K562 (cell line): Measurements from ENCODE around the gene TRAF7. TPM values are rescaled to one million over a fixed set of nuclear protein-coding genes. Genes with fewer than 3 reads are reported as not detected.
A peak's percentile ranks its signal among the peaks of the same experiment; 100 is the strongest.

Experiments used
- ADNP ChIP-seq: fragments of 200-800 bp; sonication (Bioruptor generic); IDR thresholded peaks from 2 replicates; pipeline ENCODE4 v1.6.1; 2016; ENCODE audit warnings: missing genetic modification characterization, missing compliant biosample characterization
- DIDO1 ChIP-seq: fragments of 450-650 bp; IDR thresholded peaks from 2 replicates; pipeline ENCODE4 v1.6.1; 2016; ENCODE audit warnings: low read depth, missing biosample characterization, missing genetic modification characterization
- HDAC3 ChIP-seq: fragments of 450-650 bp; IDR thresholded peaks from 2 replicates; pipeline ENCODE4 v1.6.1; 2018; ENCODE audit warnings: borderline replicate concordance, mild to moderate bottlenecking, moderate library complexity; ENCODE audit not compliant: partially characterized antibody
- LARP7 ChIP-seq: fragments of 450-650 bp; IDR thresholded peaks from 2 replicates; pipeline ENCODE4 v1.6.1; 2016
- NEUROD1 ChIP-seq: fragments of 150-350 bp; IDR thresholded peaks from 2 replicates; pipeline ENCODE4 v1.6.1; 2014; ENCODE audit warnings: borderline replicate concordance, low read length, low read depth; ENCODE audit not compliant: partially characterized antibody
- SMARCA4 ChIP-seq: fragments of 450-650 bp; IDR thresholded peaks from 2 replicates; pipeline ENCODE4 v1.6.1; 2016
- TBL1XR1 ChIP-seq, 2 experiments: IDR thresholded peaks; 2 replicates each; pipeline ENCODE4 v1.6.1; 2012; ENCODE audit warnings: improper control_type of control experiment in 2 of 2, low read length in 2 of 2, mild to moderate bottlenecking in 1 of 2
- YBX1 ChIP-seq: fragments of 450-650 bp; IDR thresholded peaks from 2 replicates; pipeline ENCODE4 v1.7.1; 2016; ENCODE audit warnings: mild to moderate bottlenecking
- ZNF143 ChIP-seq: sonication (generic); formaldehyde crosslinking; IDR thresholded peaks from 2 replicates; pipeline ENCODE4 v1.9.0; 2022; ENCODE audit warnings: mild to moderate bottlenecking, missing genetic modification reagents
- ZNF354B ChIP-seq: fragments of 250-450 bp; sonication (Bioruptor Pico); IDR thresholded peaks from 2 replicates; pipeline ENCODE4 v1.4.0; 2020
- ZNF583 ChIP-seq: fragments of 250-450 bp; sonication (Bioruptor Pico); IDR thresholded peaks from 2 replicates; pipeline ENCODE4 v1.4.0; 2020
- ZNF696 ChIP-seq: fragments of 250-450 bp; sonication (Bioruptor Pico); conservative IDR thresholded peaks from 2 replicates; pipeline ENCODE4 v1.4.0; 2020; ENCODE audit warnings: mild to moderate bottlenecking, moderate library complexity
- polyA plus RNA-seq, 8 experiments: library from polyadenylated mRNA; depleted of rRNA in 4 of 8; stranded (reverse) in 5 of 8; unstranded in 3 of 8; fragments of >200 nt; fragmentation: Nextera tagmentation in 2 of 8; fragmentation: Illumina TruSeq in 1 of 8; extraction: Ambion mirVana in 2 of 8; extraction: Trizol in 1 of 8; gene quantifications; 2 replicates each; pipeline versions ENCODE4 v1.2.1 to v1.2.3, GENCODE V29; 2011 to 2014; ENCODE audit warnings: inconsistent platforms in 1 of 8, missing spikeins in 1 of 8
- total RNA-seq, 7 experiments: library from RNA; depleted of rRNA in 6 of 7; stranded (reverse); fragments of >200 nt in 6 of 7; fragmentation: Illumina TruSeq in 2 of 7; extraction: Trizol in 2 of 7; gene quantifications; 2 replicates each; pipeline versions ENCODE4 v1.2.1 to v1.2.3, GENCODE V29; 2011 to 2021; ENCODE audit warnings: low replicate concordance in 1 of 7
- TF ChIP-seq, protein P1 (sequence below), 2 experiments: fragments of 250-450 bp in 1 of 2; fragments of 450-650 bp in 1 of 2; sonication (Bioruptor Pico) in 1 of 2; IDR thresholded peaks; 2 replicates each; pipeline versions ENCODE4 v1.6.1 to v1.8.0; 2016 to 2021; ENCODE audit warnings: mild to moderate bottlenecking in 2 of 2, moderate library complexity in 2 of 2, missing compliant biosample characterization in 1 of 2, missing genetic modification characterization in 1 of 2
- TF ChIP-seq, protein P2 (sequence below): fragments of 450-650 bp; IDR thresholded peaks from one replicate; pipeline ENCODE4 v1.6.1; 2018; ENCODE audit warnings: mild to moderate bottlenecking, moderate library complexity; ENCODE audit not compliant: partially characterized antibody
- TF ChIP-seq, protein P3 (sequence below): fragments of 250-450 bp; sonication (Bioruptor Pico); IDR thresholded peaks from 2 replicates; pipeline ENCODE4 v1.5.0; 2022; ENCODE audit warnings: mild to moderate bottlenecking
- TF ChIP-seq, protein P4 (sequence below): sonication (generic); formaldehyde crosslinking; IDR thresholded peaks from 2 replicates; pipeline ENCODE4 v1.4.0; 2020; ENCODE audit warnings: mild to moderate bottlenecking, missing genetic modification reagents
- TF ChIP-seq, protein P5 (sequence below), 3 experiments: fragments of 200-800 bp in 1 of 3; fragments of 250-450 bp in 1 of 3; fragments of 450-650 bp in 1 of 3; sonication (Bioruptor Pico) in 1 of 3; sonication (Bioruptor generic) in 1 of 3; formaldehyde crosslinking in 1 of 3; IDR thresholded peaks; 2 replicates each; pipeline versions ENCODE4 v1.6.1 to v1.8.0; 2016 to 2022; ENCODE audit warnings: mild to moderate bottlenecking in 2 of 3, missing genetic modification characterization in 2 of 3, missing compliant biosample characterization in 1 of 3, moderate library complexity in 1 of 3
- TF ChIP-seq, protein P6 (sequence below): IDR thresholded peaks from 2 replicates; pipeline ENCODE4 v1.6.1; 2014; ENCODE audit warnings: antibody characterized with exemption

TRAF7 gene
- total and polyA plus RNA-seq, 9 of the 15 experiments (the other 6 are each of a cell fraction or from before 2014, with no cell fraction given) = 1.1 to 113 (median 41.6) TPM

DNA sequence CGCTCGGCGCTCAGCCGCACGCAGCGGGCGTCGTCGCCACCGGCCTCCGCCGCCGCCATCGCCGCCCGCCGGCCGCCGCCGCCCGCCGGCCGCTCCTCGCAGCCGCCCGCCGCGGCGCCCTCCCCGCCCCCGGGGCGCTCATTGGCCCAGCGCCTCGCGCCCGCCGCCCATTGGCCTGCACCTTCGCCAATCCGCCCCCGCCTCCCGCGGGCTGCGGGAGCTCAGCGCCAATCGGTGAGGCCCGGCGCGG, 59.1 kb downstream of the TRAF7 start, which contains the start of gene PGP (continued):
- TF ChIP-seq, protein P1, sequence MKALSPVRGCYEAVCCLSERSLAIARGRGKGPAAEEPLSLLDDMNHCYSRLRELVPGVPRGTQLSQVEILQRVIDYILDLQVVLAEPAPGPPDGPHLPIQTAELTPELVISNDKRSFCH (CRISPR knock-in tag; IDR thresholded peaks at IDR 0.05) = no peak
- TF ChIP-seq, protein P1 (tag; IDR thresholded peaks at IDR 0.05) = no peak
- TF ChIP-seq ZNF583 (CRISPR knock-in tag) (0 out of 2 replicates have a peak, but pooled peaks have one; percentile 27), TBL1XR1 (IDR thresholded peaks at IDR 0.05; ENCODE audit: low read length in 2 of 2) (no peak), ADNP (tag) (no peak), SMARCA4 (no peak), DIDO1 (tag) (no peak), ZNF354B (CRISPR knock-in tag) (no peak; the same call in 1 of the 2 replicates), NEUROD1 (peak; percentile 100), ZNF696 (no peak), LARP7 (no peak), YBX1 (no peak), ZNF143 (no peak), HDAC3 (no peak)
- TF ChIP-seq, protein P2, sequence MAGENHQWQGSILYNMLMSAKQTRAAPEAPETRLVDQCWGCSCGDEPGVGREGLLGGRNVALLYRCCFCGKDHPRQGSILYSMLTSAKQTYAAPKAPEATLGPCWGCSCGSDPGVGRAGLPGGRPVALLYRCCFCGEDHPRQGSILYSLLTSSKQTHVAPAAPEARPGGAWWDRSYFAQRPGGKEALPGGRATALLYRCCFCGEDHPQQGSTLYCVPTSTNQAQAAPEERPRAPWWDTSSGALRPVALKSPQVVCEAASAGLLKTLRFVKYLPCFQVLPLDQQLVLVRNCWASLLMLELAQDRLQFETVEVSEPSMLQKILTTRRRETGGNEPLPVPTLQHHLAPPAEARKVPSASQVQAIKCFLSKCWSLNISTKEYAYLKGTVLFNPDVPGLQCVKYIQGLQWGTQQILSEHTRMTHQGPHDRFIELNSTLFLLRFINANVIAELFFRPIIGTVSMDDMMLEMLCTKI = no peak
- TF ChIP-seq, protein P3, sequence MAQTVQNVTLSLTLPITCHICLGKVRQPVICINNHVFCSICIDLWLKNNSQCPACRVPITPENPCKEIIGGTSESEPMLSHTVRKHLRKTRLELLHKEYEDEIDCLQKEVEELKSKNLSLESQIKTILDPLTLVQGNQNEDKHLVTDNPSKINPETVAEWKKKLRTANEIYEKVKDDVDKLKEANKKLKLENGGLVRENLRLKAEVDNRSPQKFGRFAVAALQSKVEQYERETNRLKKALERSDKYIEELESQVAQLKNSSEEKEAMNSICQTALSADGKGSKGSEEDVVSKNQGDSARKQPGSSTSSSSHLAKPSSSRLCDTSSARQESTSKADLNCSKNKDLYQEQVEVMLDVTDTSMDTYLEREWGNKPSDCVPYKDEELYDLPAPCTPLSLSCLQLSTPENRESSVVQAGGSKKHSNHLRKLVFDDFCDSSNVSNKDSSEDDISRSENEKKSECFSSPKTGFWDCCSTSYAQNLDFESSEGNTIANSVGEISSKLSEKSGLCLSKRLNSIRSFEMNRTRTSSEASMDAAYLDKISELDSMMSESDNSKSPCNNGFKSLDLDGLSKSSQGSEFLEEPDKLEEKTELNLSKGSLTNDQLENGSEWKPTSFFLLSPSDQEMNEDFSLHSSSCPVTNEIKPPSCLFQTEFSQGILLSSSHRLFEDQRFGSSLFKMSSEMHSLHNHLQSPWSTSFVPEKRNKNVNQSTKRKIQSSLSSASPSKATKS = no peak
- TF ChIP-seq, protein P4, sequence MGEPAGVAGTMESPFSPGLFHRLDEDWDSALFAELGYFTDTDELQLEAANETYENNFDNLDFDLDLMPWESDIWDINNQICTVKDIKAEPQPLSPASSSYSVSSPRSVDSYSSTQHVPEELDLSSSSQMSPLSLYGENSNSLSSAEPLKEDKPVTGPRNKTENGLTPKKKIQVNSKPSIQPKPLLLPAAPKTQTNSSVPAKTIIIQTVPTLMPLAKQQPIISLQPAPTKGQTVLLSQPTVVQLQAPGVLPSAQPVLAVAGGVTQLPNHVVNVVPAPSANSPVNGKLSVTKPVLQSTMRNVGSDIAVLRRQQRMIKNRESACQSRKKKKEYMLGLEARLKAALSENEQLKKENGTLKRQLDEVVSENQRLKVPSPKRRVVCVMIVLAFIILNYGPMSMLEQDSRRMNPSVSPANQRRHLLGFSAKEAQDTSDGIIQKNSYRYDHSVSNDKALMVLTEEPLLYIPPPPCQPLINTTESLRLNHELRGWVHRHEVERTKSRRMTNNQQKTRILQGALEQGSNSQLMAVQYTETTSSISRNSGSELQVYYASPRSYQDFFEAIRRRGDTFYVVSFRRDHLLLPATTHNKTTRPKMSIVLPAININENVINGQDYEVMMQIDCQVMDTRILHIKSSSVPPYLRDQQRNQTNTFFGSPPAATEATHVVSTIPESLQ (CRISPR knock-in tag) = no peak
- TF ChIP-seq, protein P5, sequence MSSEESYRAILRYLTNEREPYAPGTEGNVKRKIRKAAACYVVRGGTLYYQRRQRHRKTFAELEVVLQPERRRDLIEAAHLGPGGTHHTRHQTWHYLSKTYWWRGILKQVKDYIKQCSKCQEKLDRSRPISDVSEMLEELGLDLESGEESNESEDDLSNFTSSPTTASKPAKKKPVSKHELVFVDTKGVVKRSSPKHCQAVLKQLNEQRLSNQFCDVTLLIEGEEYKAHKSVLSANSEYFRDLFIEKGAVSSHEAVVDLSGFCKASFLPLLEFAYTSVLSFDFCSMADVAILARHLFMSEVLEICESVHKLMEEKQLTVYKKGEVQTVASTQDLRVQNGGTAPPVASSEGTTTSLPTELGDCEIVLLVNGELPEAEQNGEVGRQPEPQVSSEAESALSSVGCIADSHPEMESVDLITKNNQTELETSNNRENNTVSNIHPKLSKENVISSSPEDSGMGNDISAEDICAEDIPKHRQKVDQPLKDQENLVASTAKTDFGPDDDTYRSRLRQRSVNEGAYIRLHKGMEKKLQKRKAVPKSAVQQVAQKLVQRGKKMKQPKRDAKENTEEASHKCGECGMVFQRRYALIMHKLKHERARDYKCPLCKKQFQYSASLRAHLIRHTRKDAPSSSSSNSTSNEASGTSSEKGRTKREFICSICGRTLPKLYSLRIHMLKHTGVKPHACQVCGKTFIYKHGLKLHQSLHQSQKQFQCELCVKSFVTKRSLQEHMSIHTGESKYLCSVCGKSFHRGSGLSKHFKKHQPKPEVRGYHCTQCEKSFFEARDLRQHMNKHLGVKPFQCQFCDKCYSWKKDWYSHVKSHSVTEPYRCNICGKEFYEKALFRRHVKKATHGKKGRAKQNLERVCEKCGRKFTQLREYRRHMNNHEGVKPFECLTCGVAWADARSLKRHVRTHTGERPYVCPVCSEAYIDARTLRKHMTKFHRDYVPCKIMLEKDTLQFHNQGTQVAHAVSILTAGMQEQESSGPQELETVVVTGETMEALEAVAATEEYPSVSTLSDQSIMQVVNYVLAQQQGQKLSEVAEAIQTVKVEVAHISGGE (CRISPR knock-in tag; IDR thresholded peaks at IDR 0.05) = peak in 2 of 3 experiments; percentile 68 to 94; a peak in 4 of 6 replicates
- TF ChIP-seq, protein P6, sequence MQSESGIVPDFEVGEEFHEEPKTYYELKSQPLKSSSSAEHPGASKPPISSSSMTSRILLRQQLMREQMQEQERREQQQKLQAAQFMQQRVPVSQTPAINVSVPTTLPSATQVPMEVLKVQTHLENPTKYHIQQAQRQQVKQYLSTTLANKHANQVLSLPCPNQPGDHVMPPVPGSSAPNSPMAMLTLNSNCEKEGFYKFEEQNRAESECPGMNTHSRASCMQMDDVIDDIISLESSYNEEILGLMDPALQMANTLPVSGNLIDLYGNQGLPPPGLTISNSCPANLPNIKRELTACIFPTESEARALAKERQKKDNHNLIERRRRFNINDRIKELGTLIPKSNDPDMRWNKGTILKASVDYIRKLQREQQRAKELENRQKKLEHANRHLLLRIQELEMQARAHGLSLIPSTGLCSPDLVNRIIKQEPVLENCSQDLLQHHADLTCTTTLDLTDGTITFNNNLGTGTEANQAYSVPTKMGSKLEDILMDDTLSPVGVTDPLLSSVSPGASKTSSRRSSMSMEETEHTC = no peak
